Sigmoid colon (tissue), 3 donors: ENCODE data around the gene ZNF44.

Experiments
- POLR2A ChIP-seq, 2 donors: fragments of 450-650 bp; IDR thresholded peaks; one replicate each; pipeline ENCODE4 v1.6.1; 2016; ENCODE audit warnings: antibody characterized with exemption in 2 of 2, mild to moderate bottlenecking in 2 of 2, moderate library complexity in 2 of 2
- TF ChIP-seq, protein P1 (sequence below), 4 experiments: fragments of 450-650 bp in 3 of 4; fragments of 200-600 bp in 1 of 4; IDR thresholded peaks; one replicate each; pipeline ENCODE4 v1.5.1; 2016 to 2019; ENCODE audit warnings: antibody characterized with exemption in 4 of 4, mild to moderate bottlenecking in 3 of 4, moderate library complexity in 2 of 4

DNA sequence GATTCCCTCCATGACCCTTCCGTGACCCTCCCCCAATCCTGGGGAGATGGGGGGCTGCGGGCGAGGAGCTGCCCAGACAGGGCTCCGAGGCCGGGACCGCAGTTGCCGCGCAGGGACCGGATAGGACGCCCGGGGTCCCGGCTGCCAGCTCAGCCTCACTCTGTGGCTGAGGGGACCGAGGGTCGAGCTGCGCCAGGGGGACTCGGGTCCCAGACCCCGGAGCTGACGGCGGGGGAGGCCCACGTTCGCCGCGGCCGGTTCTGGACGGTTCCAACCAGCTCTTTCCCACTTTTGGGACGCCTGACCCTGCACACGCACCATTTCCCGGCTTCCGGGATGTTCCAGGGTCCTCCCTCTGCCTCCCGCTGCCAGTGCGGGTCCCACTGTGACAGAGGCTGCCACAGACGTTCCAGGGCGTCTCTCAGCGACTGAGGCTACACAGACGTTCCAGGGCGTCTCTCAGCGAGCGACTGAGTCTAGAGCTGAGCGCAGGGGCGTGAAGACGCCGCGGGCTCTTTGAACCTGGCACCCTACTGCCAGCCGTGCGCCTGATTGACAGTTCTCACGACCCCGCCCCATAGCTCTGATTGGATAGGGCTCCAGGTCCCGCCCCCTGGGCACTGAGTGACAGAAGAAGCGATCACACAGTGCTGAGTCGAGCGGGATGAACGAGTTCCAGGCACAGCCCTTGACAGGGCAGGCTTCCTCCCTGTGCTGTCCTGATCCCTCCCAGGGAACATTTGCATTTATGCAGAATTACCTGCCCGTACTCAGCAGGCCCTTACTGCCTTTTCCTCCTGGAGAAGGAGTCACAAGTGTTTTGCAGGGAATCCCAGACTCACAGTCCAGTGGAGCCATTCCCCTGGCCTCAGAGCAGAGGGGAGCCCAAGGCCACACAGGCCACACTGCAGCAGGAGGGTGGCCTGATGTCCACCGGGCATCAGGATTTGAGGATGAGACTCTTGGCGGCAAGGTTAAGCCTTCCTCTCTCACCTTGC lies 38.8 kb upstream of the ZNF44 start, which contains the start of gene ZNF563:
- TF ChIP-seq, protein P1, sequence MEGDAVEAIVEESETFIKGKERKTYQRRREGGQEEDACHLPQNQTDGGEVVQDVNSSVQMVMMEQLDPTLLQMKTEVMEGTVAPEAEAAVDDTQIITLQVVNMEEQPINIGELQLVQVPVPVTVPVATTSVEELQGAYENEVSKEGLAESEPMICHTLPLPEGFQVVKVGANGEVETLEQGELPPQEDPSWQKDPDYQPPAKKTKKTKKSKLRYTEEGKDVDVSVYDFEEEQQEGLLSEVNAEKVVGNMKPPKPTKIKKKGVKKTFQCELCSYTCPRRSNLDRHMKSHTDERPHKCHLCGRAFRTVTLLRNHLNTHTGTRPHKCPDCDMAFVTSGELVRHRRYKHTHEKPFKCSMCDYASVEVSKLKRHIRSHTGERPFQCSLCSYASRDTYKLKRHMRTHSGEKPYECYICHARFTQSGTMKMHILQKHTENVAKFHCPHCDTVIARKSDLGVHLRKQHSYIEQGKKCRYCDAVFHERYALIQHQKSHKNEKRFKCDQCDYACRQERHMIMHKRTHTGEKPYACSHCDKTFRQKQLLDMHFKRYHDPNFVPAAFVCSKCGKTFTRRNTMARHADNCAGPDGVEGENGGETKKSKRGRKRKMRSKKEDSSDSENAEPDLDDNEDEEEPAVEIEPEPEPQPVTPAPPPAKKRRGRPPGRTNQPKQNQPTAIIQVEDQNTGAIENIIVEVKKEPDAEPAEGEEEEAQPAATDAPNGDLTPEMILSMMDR (IDR thresholded peaks at IDR 0.05) = no peak
- TF ChIP-seq POLR2A (IDR thresholded peaks at IDR 0.05) = peak; percentile 75 to 90
